ENCODE data around the gene IL4. TPM values are rescaled to one million over a fixed set of nuclear protein-coding genes. Genes with fewer than 3 reads are reported as not detected.

IL4 gene
- total RNA-seq, 1 donor from 2014 or later: not detected

GRCh38 chr5:132667761-132668705 lies 5.8 kb upstream of the IL4 start:
- Mint-ChIP-seq H3K9me3 (no peaks in the 10 kb centered on the region), H3K27ac (no peak overlapping the region), H3K4me1 (peaks cover 13% of the 10 kb centered on the region), H3K36me3 (no peaks in the 10 kb centered on the region), H3K4me3 (no peak overlapping the region), H3K27me3 (ENCODE audit: low read depth) (peaks cover 2% of the 10 kb centered on the region)
- DNase-seq (ENCODE audit: low spot score in 2 of 2, unreplicated experiment in 2 of 2): no peak
- no peak for TF ChIP-seq CTCF (IDR thresholded peaks at IDR 0.05; ENCODE audit: unreplicated experiment)

- Mint-ChIP-seq H3K27me3 (ENCODE audit: low read depth) (peaks cover 2% of the 10 kb centered on the region), H3K9me3 (no peaks in the 10 kb centered on the region), H3K4me3 (no peak overlapping the region), H3K36me3 (no peaks in the 10 kb centered on the region), H3K4me1 (peaks cover 6% of the 10 kb centered on the region), H3K27ac (no peak overlapping the region)
- DNase-seq (ENCODE audit: low spot score in 2 of 2, unreplicated experiment in 2 of 2): no peak
- no peak for TF ChIP-seq CTCF (IDR thresholded peaks at IDR 0.05; ENCODE audit: unreplicated experiment)
These were observed 4.9 kb upstream of the IL4 start for GRCh38 chr5:132668706-132669454.

DNA sequence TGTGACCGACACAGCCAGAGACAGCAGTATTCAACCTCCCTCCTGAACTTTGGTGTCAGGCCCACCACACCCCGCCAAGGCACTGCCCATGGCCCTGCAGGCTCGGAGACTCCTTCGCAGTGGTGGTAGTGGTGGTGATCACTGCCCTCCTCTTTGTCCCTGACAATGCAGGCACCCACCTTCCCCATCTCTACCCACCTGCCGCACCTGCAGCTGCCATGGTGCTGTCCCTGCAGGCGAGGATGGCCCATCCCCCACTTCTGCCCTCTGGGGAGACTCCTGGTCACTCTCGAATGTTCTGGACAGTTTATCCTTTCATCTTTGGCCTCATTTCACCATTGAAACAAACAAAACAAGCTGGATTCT lies 4.4 kb upstream of the IL4 start:
- no peak for TF ChIP-seq CTCF (IDR thresholded peaks at IDR 0.05; ENCODE audit: unreplicated experiment)
- Mint-ChIP-seq H3K36me3 (no peaks in the 10 kb centered on the region), H3K4me1 (peaks cover 3% of the 10 kb centered on the region), H3K27ac (no peak overlapping the region), H3K27me3 (ENCODE audit: low read depth) (peaks cover 2% of the 10 kb centered on the region), H3K9me3 (no peaks in the 10 kb centered on the region), H3K4me3 (no peak overlapping the region)
- DNase-seq (ENCODE audit: low spot score in 2 of 2, unreplicated experiment in 2 of 2): no peak

GRCh38 chr5:132669966-132670882 lies 3.6 kb upstream of the IL4 start:
- Mint-ChIP-seq H3K27me3 (ENCODE audit: low read depth) (peaks cover 2% of the 10 kb centered on the region), H3K36me3 (no peaks in the 10 kb centered on the region), H3K27ac (no peak overlapping the region), H3K4me1 (peaks cover 3% of the 10 kb centered on the region), H3K9me3 (no peaks in the 10 kb centered on the region), H3K4me3 (no peak overlapping the region)
- no peak for TF ChIP-seq CTCF (IDR thresholded peaks at IDR 0.05; ENCODE audit: unreplicated experiment)
- no peak for DNase-seq (ENCODE audit: low spot score in 2 of 2, unreplicated experiment in 2 of 2)

DNA sequence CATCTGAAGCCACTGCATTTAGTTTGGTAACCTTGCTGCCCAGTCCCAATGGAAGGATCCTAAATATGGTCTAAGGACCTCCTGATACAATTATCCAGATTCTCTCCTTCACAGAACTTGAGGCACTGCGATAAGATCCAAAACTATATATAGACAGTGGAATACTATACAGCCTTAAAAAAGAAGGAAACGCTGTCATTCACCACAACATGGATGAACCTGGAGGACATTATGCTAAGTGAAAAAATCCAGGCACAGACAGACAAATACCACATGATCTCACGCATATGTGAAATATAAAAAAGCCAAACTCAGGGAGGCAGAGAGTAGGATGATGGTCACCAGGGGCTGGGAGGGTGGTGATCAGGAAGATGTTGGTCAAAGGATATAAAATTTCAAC lies 2.8 kb upstream of the IL4 start:
- Mint-ChIP-seq H3K27ac (no peak overlapping the region), H3K36me3 (no peaks in the 10 kb centered on the region), H3K27me3 (ENCODE audit: low read depth) (peaks cover 2% of the 10 kb centered on the region), H3K4me1 (peaks cover 3% of the 10 kb centered on the region), H3K9me3 (no peaks in the 10 kb centered on the region), H3K4me3 (no peak overlapping the region)
- no peak for TF ChIP-seq CTCF (IDR thresholded peaks at IDR 0.05; ENCODE audit: unreplicated experiment)
- DNase-seq (ENCODE audit: low spot score in 2 of 2, unreplicated experiment in 2 of 2): no peak
